ENCODE data around the gene ZC3HAV1L. TPM values are rescaled to one million over a fixed set of nuclear protein-coding genes. Genes with fewer than 3 reads are reported as not detected.

The ZC3HAV1L gene
- total RNA-seq, 1 experiment from 2014 or later, result 11.8 TPM

DNA sequence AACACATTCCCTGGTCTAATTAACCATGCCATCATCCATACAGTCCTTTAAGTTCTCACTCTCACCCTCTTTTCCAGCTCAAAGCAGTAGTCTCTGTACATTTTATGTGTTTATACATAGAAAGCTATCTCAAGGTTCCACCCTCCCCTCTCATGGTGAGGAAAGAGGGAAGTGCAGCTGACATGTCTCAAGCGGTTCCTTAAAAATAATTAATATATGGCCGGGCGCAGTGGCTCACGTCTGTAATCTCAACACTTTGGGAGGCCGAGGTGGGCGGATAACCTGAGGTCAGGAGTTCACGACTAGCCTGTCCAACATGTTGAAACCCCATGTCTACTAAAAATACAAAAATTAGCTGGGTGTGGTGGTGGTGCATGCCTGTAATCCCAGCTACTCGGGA is 37.0 kb upstream of the ZC3HAV1L start:
- TF ChIP-seq, protein P1, sequence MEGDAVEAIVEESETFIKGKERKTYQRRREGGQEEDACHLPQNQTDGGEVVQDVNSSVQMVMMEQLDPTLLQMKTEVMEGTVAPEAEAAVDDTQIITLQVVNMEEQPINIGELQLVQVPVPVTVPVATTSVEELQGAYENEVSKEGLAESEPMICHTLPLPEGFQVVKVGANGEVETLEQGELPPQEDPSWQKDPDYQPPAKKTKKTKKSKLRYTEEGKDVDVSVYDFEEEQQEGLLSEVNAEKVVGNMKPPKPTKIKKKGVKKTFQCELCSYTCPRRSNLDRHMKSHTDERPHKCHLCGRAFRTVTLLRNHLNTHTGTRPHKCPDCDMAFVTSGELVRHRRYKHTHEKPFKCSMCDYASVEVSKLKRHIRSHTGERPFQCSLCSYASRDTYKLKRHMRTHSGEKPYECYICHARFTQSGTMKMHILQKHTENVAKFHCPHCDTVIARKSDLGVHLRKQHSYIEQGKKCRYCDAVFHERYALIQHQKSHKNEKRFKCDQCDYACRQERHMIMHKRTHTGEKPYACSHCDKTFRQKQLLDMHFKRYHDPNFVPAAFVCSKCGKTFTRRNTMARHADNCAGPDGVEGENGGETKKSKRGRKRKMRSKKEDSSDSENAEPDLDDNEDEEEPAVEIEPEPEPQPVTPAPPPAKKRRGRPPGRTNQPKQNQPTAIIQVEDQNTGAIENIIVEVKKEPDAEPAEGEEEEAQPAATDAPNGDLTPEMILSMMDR (IDR thresholded peaks at IDR 0.05 in 2 of 3, conservative IDR thresholded peaks at IDR 0.05 in 1 of 3; ENCODE audit: borderline replicate concordance in 1 of 3, insufficient read depth in 1 of 3, low read depth in 2 of 3, low read length in 2 of 3), result no peak
- H3K4me2 ChIP-seq (ENCODE audit: low read length), result no peak overlapping the region
- no peaks in the 10 kb centered on the region for H4K20me1 ChIP-seq (ENCODE audit: insufficient read depth)
- H3K9ac ChIP-seq (ENCODE audit: low read length), result no peak overlapping the region
- no peak overlapping the region for H2AFZ ChIP-seq (ENCODE audit: low read depth, low read length, poor library complexity, severe bottlenecking)
- ChIA-PET POLR2A (no interaction called here), RAD21 (ENCODE audit: low non-redundant PET in 1 of 2, low total read pairs in 2 of 2, uncharacterized antibody in 2 of 2, unreplicated experiment in 2 of 2) (no interaction called here), CTCF (interaction anchor here (1.2 kb wide), 1 partner anchor 56 kb away, joined by 3 read pairs; no protein-coding TSS in a partner anchor)
- no peaks in the 10 kb centered on the region for H3K9me3 ChIP-seq (ENCODE audit: control insufficient read depth in 1 of 2, insufficient read depth in 1 of 2, low read depth in 1 of 2, low read length in 2 of 2)
- H3K27ac ChIP-seq (ENCODE audit: low read depth, low read length), result no peak overlapping the region
- DNase-seq (ENCODE audit: low read depth, low spot score) (no peak), ATAC-seq (no peak)
- H3K9me2 ChIP-seq (ENCODE audit: insufficient read depth), result no peaks in the 10 kb centered on the region
- no peaks in the 10 kb centered on the region for H3K27me3 ChIP-seq (ENCODE audit: insufficient read depth, low read length)
- H3K36me3 ChIP-seq (ENCODE audit: control insufficient read depth in 1 of 2, insufficient read depth in 2 of 2, low read length in 2 of 2), result peaks cover 5 to 20% of the 10 kb centered on the region in 2 experiments; a peak in 1 of 4 replicates
- H3K4me3 ChIP-seq (replicated peaks in 1 of 2; ENCODE audit: low read depth in 1 of 2, low read length in 2 of 2), result no peak overlapping the region
- H3K4me1 ChIP-seq (ENCODE audit: control insufficient read depth in 1 of 2, insufficient read depth in 2 of 2, low read length in 2 of 2), result 0 out of 4 replicates have a peak, but pooled peaks cover 0 to 3% of the 10 kb centered on the region in 2 experiments
- BruUV-seq (replicated peaks), result no TSS peak
- intact Hi-C loops (cut with micrococcal nuclease), result no loop called here
- H3K79me2 ChIP-seq (ENCODE audit: insufficient read depth, low read length), result no peaks in the 10 kb centered on the region

GRCh38 chr7:139071680-139072079 is 35.8 kb upstream of the ZC3HAV1L start:
- Histone ChIP-seq H3K9ac (ENCODE audit: low read length) (no peak overlapping the region), H3K9me2 (ENCODE audit: insufficient read depth) (no peaks in the 10 kb centered on the region), H3K4me1 (ENCODE audit: control insufficient read depth in 1 of 2, insufficient read depth in 2 of 2, low read length in 2 of 2) (0 out of 4 replicates have a peak, but pooled peaks cover 0 to 3% of the 10 kb centered on the region in 2 experiments), H3K79me2 (ENCODE audit: insufficient read depth, low read length) (no peaks in the 10 kb centered on the region), H3K27me3 (ENCODE audit: insufficient read depth, low read length) (no peaks in the 10 kb centered on the region), H3K27ac (ENCODE audit: low read depth, low read length) (no peak overlapping the region), H3K4me2 (ENCODE audit: low read length) (no peak overlapping the region), H3K9me3 (ENCODE audit: control insufficient read depth in 1 of 2, insufficient read depth in 1 of 2, low read depth in 1 of 2, low read length in 2 of 2) (no peaks in the 10 kb centered on the region), H4K20me1 (ENCODE audit: insufficient read depth) (no peaks in the 10 kb centered on the region), H3K36me3 (ENCODE audit: control insufficient read depth in 1 of 2, insufficient read depth in 2 of 2, low read length in 2 of 2) (peaks cover 5 to 20% of the 10 kb centered on the region in 2 experiments; a peak in 1 of 4 replicates), H3K4me3 (replicated peaks in 1 of 2; ENCODE audit: low read depth in 1 of 2, low read length in 2 of 2) (no peak overlapping the region), H2AFZ (ENCODE audit: low read depth, low read length, poor library complexity, severe bottlenecking) (no peak overlapping the region)
- CTCF ChIA-PET, result no interaction called here
- BruUV-seq (replicated peaks), result no TSS peak
- ATAC-seq, result no peak
- DNase-seq (ENCODE audit: low read depth, low spot score), result no peak
- intact Hi-C loops (cut with micrococcal nuclease), result no loop called here
- RAD21 ChIA-PET (ENCODE audit: low non-redundant PET in 1 of 2, low total read pairs in 2 of 2, uncharacterized antibody in 2 of 2, unreplicated experiment in 2 of 2), result no interaction called here
- POLR2A ChIA-PET, result no interaction called here
- TF ChIP-seq RAD21 (IDR thresholded peaks at IDR 0.05; ENCODE audit: low read depth) (no peak), YY1 (IDR thresholded peaks at IDR 0.05; ENCODE audit: extremely low read depth, insufficient replicate concordance, low read depth, low read length) (no peak), SIN3A (IDR thresholded peaks at IDR 0.05; ENCODE audit: low read depth) (no peak), SP1 (IDR thresholded peaks at IDR 0.05; ENCODE audit: low read depth) (no peak), POLR2A (IDR thresholded peaks at IDR 0.05; ENCODE audit: borderline replicate concordance, extremely low read depth, insufficient read depth, insufficient read length) (no peak), EZH2 (IDR thresholded peaks at IDR 0.05) (no peak), SRF (IDR thresholded peaks at IDR 0.05; ENCODE audit: low read depth) (no peak), ELF1 (IDR thresholded peaks at IDR 0.05; ENCODE audit: borderline replicate concordance, low read depth) (no peak), FOSL1 (IDR thresholded peaks at IDR 0.05; ENCODE audit: low read depth) (no peak), POLR2AphosphoS5 (IDR thresholded peaks at IDR 0.05; ENCODE audit: low read depth, low read length) (no peak), TCF7L2 (IDR thresholded peaks at IDR 0.05; ENCODE audit: borderline replicate concordance, extremely low read depth, insufficient read depth, insufficient read length) (no peak), CBX3 (IDR thresholded peaks at IDR 0.05; ENCODE audit: low read depth) (no peak), JUND (IDR thresholded peaks at IDR 0.05) (no peak)
- TF ChIP-seq, protein P1 (IDR thresholded peaks at IDR 0.05 in 2 of 3, conservative IDR thresholded peaks at IDR 0.05 in 1 of 3; ENCODE audit: borderline replicate concordance in 1 of 3, insufficient read depth in 1 of 3, low read depth in 2 of 3, low read length in 2 of 3), result no peak
- TF ChIP-seq, protein P2, sequence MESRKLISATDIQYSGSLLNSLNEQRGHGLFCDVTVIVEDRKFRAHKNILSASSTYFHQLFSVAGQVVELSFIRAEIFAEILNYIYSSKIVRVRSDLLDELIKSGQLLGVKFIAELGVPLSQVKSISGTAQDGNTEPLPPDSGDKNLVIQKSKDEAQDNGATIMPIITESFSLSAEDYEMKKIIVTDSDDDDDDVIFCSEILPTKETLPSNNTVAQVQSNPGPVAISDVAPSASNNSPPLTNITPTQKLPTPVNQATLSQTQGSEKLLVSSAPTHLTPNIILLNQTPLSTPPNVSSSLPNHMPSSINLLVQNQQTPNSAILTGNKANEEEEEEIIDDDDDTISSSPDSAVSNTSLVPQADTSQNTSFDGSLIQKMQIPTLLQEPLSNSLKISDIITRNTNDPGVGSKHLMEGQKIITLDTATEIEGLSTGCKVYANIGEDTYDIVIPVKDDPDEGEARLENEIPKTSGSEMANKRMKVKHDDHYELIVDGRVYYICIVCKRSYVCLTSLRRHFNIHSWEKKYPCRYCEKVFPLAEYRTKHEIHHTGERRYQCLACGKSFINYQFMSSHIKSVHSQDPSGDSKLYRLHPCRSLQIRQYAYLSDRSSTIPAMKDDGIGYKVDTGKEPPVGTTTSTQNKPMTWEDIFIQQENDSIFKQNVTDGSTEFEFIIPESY (IDR thresholded peaks at IDR 0.05; ENCODE audit: extremely low read depth, insufficient replicate concordance, low read length), result no peak
